Gastrocnemius medialis (tissue), 4 donors: ENCODE results near the gene GINM1. TPM values are rescaled to one million over a fixed set of nuclear protein-coding genes. Genes with fewer than 3 reads are reported as not detected.

Experiments
- ATAC-seq, 2 donors: fragments of 150-250 bp; one replicate each; pipeline ENCODE4 v1.9.1; 2016
- DNase-seq, 2 donors: peaks; one replicate each; pipeline ENCODE4 v3.0.0-alpha.2; 2019
- H3K27ac ChIP-seq, 4 donors: fragments of 200-600 bp; sonication (generic); 1 replicate in 1 of 4; 2 replicates in 3 of 4; pipeline ENCODE4 v1.5.1; 2016 to 2018; ENCODE audit warnings: mild to moderate bottlenecking in 2 of 4, moderate library complexity in 1 of 4
- H3K27me3 ChIP-seq, 3 donors: fragments of 200-600 bp; sonication (generic) in 2 of 3; 1 replicate in 1 of 3; 2 replicates in 2 of 3; pipeline versions ENCODE4 v1.5.1 to v1.6.0; 2016 to 2019; ENCODE audit warnings: mild to moderate bottlenecking in 1 of 3, moderate library complexity in 1 of 3
- H3K36me3 ChIP-seq, 2 donors: fragments of 200-600 bp; sonication (generic) in 1 of 2; one replicate each; pipeline ENCODE4 v1.5.1; 2017 to 2018
- H3K4me1 ChIP-seq, 2 donors: fragments of 200-600 bp; sonication (generic) in 1 of 2; one replicate each; pipeline ENCODE4 v1.5.1; 2016 to 2017; ENCODE audit warnings: mild to moderate bottlenecking in 2 of 2
- H3K4me3 ChIP-seq, 4 donors: fragments of 200-600 bp; sonication (generic) in 3 of 4; 1 replicate in 1 of 4; 2 replicates in 3 of 4; pipeline ENCODE4 v1.5.1; 2016 to 2019; ENCODE audit warnings: mild to moderate bottlenecking in 2 of 4
- H3K9me3 ChIP-seq, 3 donors: fragments of 200-600 bp; sonication (generic) in 2 of 3; 1 replicate in 1 of 3; 2 replicates in 2 of 3; pipeline ENCODE4 v1.5.1; 2016 to 2019
- CTCF ChIP-seq, 5 experiments: fragments of 450-650 bp in 3 of 5; fragments of 200-600 bp in 2 of 5; sonication (generic) in 2 of 5; IDR thresholded peaks in 4 of 5; conservative IDR thresholded peaks in 1 of 5; 1 replicate in 4 of 5; 2 replicates in 1 of 5; pipeline ENCODE4 v1.5.1; 2016 to 2019; ENCODE audit warnings: antibody characterized with exemption in 5 of 5, mild to moderate bottlenecking in 3 of 5, moderate library complexity in 3 of 5
- POLR2A ChIP-seq, 2 donors: fragments of 450-650 bp; IDR thresholded peaks; one replicate each; pipeline ENCODE4 v1.6.1; 2017; ENCODE audit warnings: antibody characterized with exemption in 2 of 2, mild to moderate bottlenecking in 2 of 2, moderate library complexity in 2 of 2
- in situ Hi-C, 4 donors: fragments of 200-750 bp; cut with MboI; loops; one replicate each; pipeline versions ENCODE4 v1.15.0 to v1.8.0; 2017; ENCODE audit warnings: low sequenced_read_pairs in 4 of 4
- intact Hi-C: fragments of 100-400 bp; cut with DNase I; formaldehyde crosslinking; loops from one replicate; pipeline ENCODE4 v1.15.1; 2023; ENCODE audit warnings: low total_unique reads
- total RNA-seq, 4 donors: library from RNA; depleted of rRNA; stranded (reverse); fragments of >200 nt; gene quantifications; one replicate each; pipeline versions ENCODE4 v1.1.0 to v1.2.3, GENCODE V29; 2016

Gene GINM1, protein sequence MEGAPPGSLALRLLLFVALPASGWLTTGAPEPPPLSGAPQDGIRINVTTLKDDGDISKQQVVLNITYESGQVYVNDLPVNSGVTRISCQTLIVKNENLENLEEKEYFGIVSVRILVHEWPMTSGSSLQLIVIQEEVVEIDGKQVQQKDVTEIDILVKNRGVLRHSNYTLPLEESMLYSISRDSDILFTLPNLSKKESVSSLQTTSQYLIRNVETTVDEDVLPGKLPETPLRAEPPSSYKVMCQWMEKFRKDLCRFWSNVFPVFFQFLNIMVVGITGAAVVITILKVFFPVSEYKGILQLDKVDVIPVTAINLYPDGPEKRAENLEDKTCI
- 10 to 100 TPM; 28.9 to 39.4 (median 33.1) TPM for total RNA-seq

- H3K4me3 ChIP-seq = peak within 1 kb of the TSS; percentile 90 to 97 (median 95)
- H3K27ac ChIP-seq = peak within 1 kb of the TSS; percentile 89 to 96 (median 94)
- DNase-seq (peak; percentile 84 to 92), ATAC-seq (peak; percentile 90 to 93)
- H3K36me3 ChIP-seq = no peaks in the 10 kb centered on the region
- in situ Hi-C loops = no loop called here
- H3K9me3 ChIP-seq = no peaks in the 10 kb centered on the region
- intact Hi-C loops = loop anchor here (1.0 to 5.0 kb wide), 5 partner anchors 19 to 362 kb away; partner anchors contain the start of genes KATNA1, NUP43, PCMT1 and PPIL4
- H3K4me1 ChIP-seq = peaks cover 14 to 22% of the 10 kb centered on the region in 2 donors
- H3K27me3 ChIP-seq = no peaks in the 10 kb centered on the region
- TF ChIP-seq POLR2A (IDR thresholded peaks at IDR 0.05) (no peak), CTCF (IDR thresholded peaks at IDR 0.05 in 4 of 5, conservative IDR thresholded peaks at IDR 0.05 in 1 of 5) (peak; percentile 58 to 76 (median 66))
Observed at GRCh38 chr6:149565527-149566409, at the start of gene GINM1. GINM1 (plus strand) TSS chr6:149566375; CDS start chr6:149566415, 40 bp downstream.

GRCh38 chr6:149529650-149530049 is 36.5 kb upstream of the GINM1 start:
- intact Hi-C loops (no loop called here), in situ Hi-C loops (no loop called here)
- no peak for DNase-seq
- no peaks in the 10 kb centered on the region for H3K27me3 ChIP-seq
- TF ChIP-seq CTCF (IDR thresholded peaks at IDR 0.05 in 4 of 5, conservative IDR thresholded peaks at IDR 0.05 in 1 of 5) (no peak), POLR2A (IDR thresholded peaks at IDR 0.05) (no peak)
- ATAC-seq = no peak
- no peaks in the 10 kb centered on the region for H3K9me3 ChIP-seq
- no peak overlapping the region for H3K4me3 ChIP-seq
- no peaks in the 10 kb centered on the region for H3K4me1 ChIP-seq
- H3K27ac ChIP-seq = no peak overlapping the region
- peaks cover 0 to 79% of the 10 kb centered on the region in 2 donors for H3K36me3 ChIP-seq

- no peaks in the 10 kb centered on the region for H3K9me3 ChIP-seq
- intact Hi-C loops (no loop called here), in situ Hi-C loops (no loop called here)
- DNase-seq (no peak), ATAC-seq (no peak)
- no peak overlapping the region for H3K27ac ChIP-seq
- no peak for TF ChIP-seq CTCF (IDR thresholded peaks at IDR 0.05 in 4 of 5, conservative IDR thresholded peaks at IDR 0.05 in 1 of 5)
- no peak for TF ChIP-seq POLR2A (IDR thresholded peaks at IDR 0.05)
- no peaks in the 10 kb centered on the region for H3K27me3 ChIP-seq
- H3K4me1 ChIP-seq = no peaks in the 10 kb centered on the region
- peaks cover 2 to 87% of the 10 kb centered on the region in 2 donors for H3K36me3 ChIP-seq
- no peak overlapping the region for H3K4me3 ChIP-seq
Observed at GRCh38 chr6:149534742-149535141, 31.4 kb upstream of the GINM1 start.

- H3K27me3 ChIP-seq = no peaks in the 10 kb centered on the region
- in situ Hi-C loops (no loop called here), intact Hi-C loops (loop anchor here (10.0 kb wide), 1 partner anchor 354 kb away; the partner anchor contains the start of gene RAET1E)
- peaks cover 0 to 40% of the 10 kb centered on the region in 2 donors for H3K36me3 ChIP-seq
- ATAC-seq = no peak
- TF ChIP-seq CTCF (IDR thresholded peaks at IDR 0.05 in 4 of 5, conservative IDR thresholded peaks at IDR 0.05 in 1 of 5) (no peak), POLR2A (IDR thresholded peaks at IDR 0.05) (no peak)
- peaks cover 16 to 27% of the 10 kb centered on the region in 2 donors for H3K4me1 ChIP-seq
- no peaks in the 10 kb centered on the region for H3K9me3 ChIP-seq
- H3K27ac ChIP-seq = no peak overlapping the region
- no peak for DNase-seq
- no peak overlapping the region for H3K4me3 ChIP-seq
Observed at GRCh38 chr6:149541139-149541538, 25.0 kb upstream of the GINM1 start.
